ENCODE data around the gene ZNRF2. TPM values are rescaled to one million over a fixed set of nuclear protein-coding genes. Genes with fewer than 3 reads are reported as not detected.

The ZNRF2 gene
- total and polyA plus RNA-seq, 2 of the 13 experiments (the other 11 are each of a cell fraction or from before 2014, with no cell fraction given), result 3.5 to 7.7 TPM

GRCh38 chr7:30365621-30366020, 81.2 kb downstream of the ZNRF2 start:
- H3K27ac ChIP-seq (ENCODE audit: extremely low read length, insufficient read depth, low read length), result no peak overlapping the region
- TF ChIP-seq HINFP (CRISPR knock-in tag; IDR thresholded peaks at IDR 0.05; ENCODE audit: low read depth) (no peak), LCORL (IDR thresholded peaks at IDR 0.05) (no peak), LCORL (CRISPR knock-in tag; IDR thresholded peaks at IDR 0.05) (no peak), RNF2 (conservative IDR thresholded peaks at IDR 0.05; ENCODE audit: low read depth) (no peak), HNF4A (CRISPR knock-in tag; IDR thresholded peaks at IDR 0.05) (no peak), ZNF12 (CRISPR knock-in tag; IDR thresholded peaks at IDR 0.05) (no peak), CEBPG (CRISPR knock-in tag; IDR thresholded peaks at IDR 0.05) (no peak), ZNF737 (CRISPR knock-in tag; IDR thresholded peaks at IDR 0.05; ENCODE audit: borderline replicate concordance) (no peak), ZFP90 (CRISPR knock-in tag; IDR thresholded peaks at IDR 0.05; ENCODE audit: borderline replicate concordance) (no peak), ZNF280D (CRISPR knock-in tag; IDR thresholded peaks at IDR 0.05) (no peak)
- TF ChIP-seq, protein P1, sequence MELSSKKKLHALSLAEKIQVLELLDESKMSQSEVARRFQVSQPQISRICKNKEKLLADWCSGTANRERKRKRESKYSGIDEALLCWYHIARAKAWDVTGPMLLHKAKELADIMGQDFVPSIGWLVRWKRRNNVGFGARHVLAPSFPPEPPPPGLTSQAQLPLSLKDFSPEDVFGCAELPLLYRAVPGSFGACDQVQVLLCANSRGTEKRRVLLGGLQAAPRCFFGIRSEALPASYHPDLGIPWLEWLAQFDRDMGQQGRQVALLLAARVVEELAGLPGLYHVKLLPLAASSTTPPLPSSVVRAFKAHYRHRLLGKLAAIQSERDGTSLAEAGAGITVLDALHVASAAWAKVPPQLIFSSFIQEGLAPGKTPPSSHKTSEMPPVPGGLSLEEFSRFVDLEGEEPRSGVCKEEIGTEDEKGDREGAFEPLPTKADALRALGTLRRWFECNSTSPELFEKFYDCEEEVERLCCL (CRISPR knock-in tag; IDR thresholded peaks at IDR 0.05; ENCODE audit: borderline replicate concordance), result no peak
- WGBS (ENCODE audit: low lambda C conversion rate), result 94% methylated on average over 3 of the region's 3 CpGs
- no peak overlapping the region for H3K9ac ChIP-seq (ENCODE audit: insufficient read depth, low read depth, low read length)
- H3K4me1 ChIP-seq (ENCODE audit: insufficient read depth, low read length), result no peaks in the 10 kb centered on the region
- peaks cover 0 to 2% of the 10 kb centered on the region in 2 experiments; a peak in 2 of 5 replicates for H3K36me3 ChIP-seq (replicated peaks in 1 of 2; ENCODE audit: control insufficient read depth in 1 of 2, insufficient read depth in 2 of 2, low read length in 2 of 2)
- ChIA-PET CTCF (ENCODE audit: low intra/inter-chr PET ratio, low total read pairs) (no interaction called here), POLR2A (no interaction called here)
- intact Hi-C loops (cut with micrococcal nuclease; ENCODE audit: unreplicated experiment), result no loop called here
- no peaks in the 10 kb centered on the region for H4K20me1 ChIP-seq (ENCODE audit: insufficient read depth, low read length)
- H2AFZ ChIP-seq (ENCODE audit: low read length), result no peak overlapping the region
- no peak overlapping the region for H3K4me2 ChIP-seq (ENCODE audit: low read depth, low read length)
- no peaks in the 10 kb centered on the region for H3K27me3 ChIP-seq (ENCODE audit: control insufficient read depth in 1 of 2, insufficient read depth in 2 of 2, low read length in 2 of 2)
- no peaks in the 10 kb centered on the region for H3K79me2 ChIP-seq (ENCODE audit: insufficient read depth, low read length)
- no peak for FAIRE-seq
- no peak for DNase-seq (ENCODE audit: low spot score)
- BruUV-seq (replicated peaks), result no TSS peak
- no peak for ATAC-seq
- in situ Hi-C loops (cut with HindIII; ENCODE audit: extremely low pct_ligation_motif_present, low pct_unique_long_range_greater_than_20kb), result no loop called here
- no peaks in the 10 kb centered on the region for H3K9me3 ChIP-seq (ENCODE audit: low read length)
- H3K4me3 ChIP-seq (replicated peaks in 1 of 3; ENCODE audit: insufficient read depth in 1 of 3, low read depth in 2 of 3, low read length in 3 of 3), result no peak overlapping the region

All from HepG2 (cell line).